Subcutaneous adipose tissue (tissue), 4 donors: Measurements from ENCODE around the gene ADGRL4. TPM values are rescaled to one million over a fixed set of nuclear protein-coding genes. Genes with fewer than 3 reads are reported as not detected.

ENCODE experiments used
- total RNA-seq, 4 donors: library from RNA; depleted of rRNA; stranded (reverse); fragments of >200 nt; gene quantifications; one replicate each; pipeline ENCODE4 v1.1.0, GENCODE V29; 2016
- TF ChIP-seq, protein P1 (sequence below): fragments of 450-650 bp; IDR thresholded peaks from one replicate; pipeline ENCODE4 v1.5.1; 2016; ENCODE audit warnings: low read depth, mild to moderate bottlenecking, control low read depth, antibody characterized with exemption, moderate library complexity

ADGRL4 gene
- total RNA-seq, 4 donors from 2014 or later, result 52.7 to 150 (median 89.3) TPM

DNA sequence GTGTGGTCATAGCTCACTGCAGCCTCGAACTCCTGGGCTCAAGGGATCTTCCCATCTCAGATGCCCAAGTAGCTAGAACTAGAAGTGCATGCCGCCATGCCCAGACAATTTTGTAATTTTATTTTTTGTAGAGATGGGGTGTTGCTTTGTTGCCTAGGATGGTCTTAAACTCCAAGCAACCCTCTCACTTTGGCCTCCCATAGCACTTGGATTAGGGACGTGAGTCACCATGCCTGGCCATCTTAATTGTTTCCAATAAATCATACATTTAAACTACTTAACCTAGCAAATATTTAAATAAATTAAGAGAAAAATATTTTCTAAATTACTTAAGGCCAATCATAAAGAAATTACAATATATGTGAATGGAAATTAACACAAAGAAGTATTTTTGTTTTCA lies 35.1 kb upstream of the ADGRL4 start:
- TF ChIP-seq, protein P1, sequence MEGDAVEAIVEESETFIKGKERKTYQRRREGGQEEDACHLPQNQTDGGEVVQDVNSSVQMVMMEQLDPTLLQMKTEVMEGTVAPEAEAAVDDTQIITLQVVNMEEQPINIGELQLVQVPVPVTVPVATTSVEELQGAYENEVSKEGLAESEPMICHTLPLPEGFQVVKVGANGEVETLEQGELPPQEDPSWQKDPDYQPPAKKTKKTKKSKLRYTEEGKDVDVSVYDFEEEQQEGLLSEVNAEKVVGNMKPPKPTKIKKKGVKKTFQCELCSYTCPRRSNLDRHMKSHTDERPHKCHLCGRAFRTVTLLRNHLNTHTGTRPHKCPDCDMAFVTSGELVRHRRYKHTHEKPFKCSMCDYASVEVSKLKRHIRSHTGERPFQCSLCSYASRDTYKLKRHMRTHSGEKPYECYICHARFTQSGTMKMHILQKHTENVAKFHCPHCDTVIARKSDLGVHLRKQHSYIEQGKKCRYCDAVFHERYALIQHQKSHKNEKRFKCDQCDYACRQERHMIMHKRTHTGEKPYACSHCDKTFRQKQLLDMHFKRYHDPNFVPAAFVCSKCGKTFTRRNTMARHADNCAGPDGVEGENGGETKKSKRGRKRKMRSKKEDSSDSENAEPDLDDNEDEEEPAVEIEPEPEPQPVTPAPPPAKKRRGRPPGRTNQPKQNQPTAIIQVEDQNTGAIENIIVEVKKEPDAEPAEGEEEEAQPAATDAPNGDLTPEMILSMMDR, result no peak

DNA sequence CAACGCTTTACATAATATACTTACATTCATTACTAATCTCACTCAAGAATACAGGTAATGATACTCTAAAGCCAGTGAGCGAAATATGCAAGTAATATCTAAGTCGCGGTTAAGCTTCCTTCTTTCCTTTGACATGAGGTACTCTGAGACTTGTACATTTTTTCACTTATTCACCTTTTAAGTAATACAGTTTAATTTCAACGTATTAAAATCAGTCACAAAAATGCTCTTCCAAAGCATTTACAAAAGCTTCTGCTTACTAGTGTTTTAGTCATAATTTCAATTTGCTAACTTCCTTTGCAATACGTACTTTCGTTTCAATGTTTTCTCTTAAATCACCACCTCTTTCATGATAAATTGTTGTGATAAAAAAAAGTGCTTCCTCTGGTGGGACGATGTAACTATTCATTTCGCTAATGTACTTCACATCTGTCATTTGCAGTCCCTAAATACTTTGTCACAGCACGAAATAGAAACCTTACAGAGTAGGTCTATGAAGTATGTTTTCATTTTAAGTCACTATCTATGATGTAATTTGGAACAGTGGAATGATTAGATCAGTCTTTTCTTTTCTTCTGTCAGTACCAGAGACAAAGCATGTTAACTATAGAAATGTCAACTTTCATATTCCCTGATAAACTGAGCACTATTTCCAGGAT lies 34.0 kb upstream of the ADGRL4 start:
- TF ChIP-seq, protein P1, result no peak

DNA sequence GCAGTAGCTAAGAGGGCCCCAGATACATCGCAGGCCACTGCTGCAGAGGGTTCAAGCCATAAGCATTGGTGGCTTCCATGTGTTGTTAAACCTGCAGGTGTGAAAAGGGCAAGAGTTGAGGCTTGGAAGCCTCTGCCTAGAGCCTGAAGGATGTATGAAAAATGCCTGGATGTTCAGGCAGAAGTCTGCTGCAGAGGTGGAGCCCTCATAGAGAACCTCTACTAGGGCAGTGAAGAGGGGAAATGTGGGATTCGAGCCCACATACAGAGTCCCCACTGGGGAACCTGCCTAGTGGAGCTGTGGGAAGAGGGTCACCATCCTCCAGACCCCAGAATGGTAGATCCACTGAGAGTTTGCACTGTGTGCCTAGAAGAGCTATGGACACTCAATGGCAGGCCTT lies 30.6 kb upstream of the ADGRL4 start:
- TF ChIP-seq, protein P1, result no peak

DNA sequence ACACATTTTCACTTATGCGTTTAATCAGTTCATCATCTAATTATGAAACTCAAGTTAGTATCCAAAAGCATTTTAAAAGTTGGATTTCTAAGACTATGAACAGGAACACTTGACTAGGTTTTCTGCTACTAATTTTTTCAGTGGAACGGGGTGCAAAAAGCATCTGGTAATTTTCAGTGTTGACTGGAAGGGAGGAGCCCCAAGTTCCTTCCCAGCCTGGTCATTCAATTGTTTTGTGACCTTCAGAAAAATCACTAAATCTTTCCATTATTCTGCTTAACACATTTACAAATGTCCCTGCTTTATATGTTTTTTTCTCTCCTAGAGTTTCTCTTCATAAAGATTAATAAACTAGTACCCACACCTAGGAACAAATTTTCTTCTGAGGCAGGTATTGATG lies 6.0 kb upstream of the ADGRL4 start:
- TF ChIP-seq, protein P1, result no peak

DNA sequence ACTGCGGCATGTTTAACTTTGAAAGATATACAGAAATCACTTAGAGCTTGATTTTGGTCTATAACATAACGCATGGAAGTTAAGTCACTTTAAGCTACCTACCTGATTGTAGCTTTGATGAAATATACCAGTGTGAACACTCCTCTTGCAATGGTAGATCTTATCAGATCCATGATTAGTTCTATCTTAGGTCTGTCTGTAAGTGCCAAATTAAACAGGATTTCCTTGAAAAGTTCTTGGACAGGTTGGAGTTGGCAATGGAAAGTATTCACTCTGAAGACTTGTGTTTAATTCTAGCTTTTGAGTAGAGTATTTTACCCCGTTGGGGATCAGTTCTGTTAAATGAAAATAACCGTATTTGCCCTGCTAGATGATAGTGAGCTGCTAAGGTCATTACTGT lies 4.1 kb upstream of the ADGRL4 start:
- TF ChIP-seq, protein P1, result no peak

DNA sequence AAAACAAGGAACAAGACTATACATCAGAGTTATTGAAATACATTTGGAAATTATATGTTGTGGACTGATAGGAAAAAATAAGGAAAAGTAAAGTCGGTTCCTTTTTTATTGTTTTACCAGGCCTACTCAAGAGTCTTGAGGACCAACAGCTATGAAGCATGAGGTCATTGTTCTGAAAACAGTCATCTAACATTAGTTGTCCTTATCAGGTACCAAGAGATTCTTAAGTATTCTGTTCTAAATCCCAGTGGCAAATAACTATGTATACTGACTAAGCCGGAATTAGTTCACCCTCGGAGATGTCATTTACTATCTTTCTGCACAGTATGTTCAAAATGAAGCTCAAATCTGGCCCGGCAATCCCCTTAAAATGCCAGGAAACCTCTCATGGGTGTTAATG lies 585 bp downstream of the ADGRL4 start:
- TF ChIP-seq, protein P1, result no peak

DNA sequence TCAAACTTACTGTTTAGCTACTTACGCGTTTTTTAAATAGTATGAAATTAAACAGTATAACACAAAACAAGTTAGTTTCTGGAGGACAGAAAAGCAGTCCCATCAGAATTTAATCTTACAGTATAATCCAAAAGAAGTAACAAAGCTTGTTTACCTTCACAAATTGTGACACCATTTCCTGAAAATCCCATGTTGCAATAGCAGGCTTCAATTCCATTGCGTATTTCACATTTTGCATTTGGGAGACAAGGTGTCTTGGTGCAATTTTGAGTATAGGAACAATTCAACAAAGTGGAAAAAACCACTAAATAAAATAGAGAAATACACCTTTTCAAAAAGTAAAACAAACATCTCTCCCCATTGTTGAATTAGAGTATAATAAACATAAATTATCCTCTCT lies 1.6 kb downstream of the ADGRL4 start:
- TF ChIP-seq, protein P1, result no peak
